Astrocyte (in vitro differentiated cells and primary cell): ENCODE results near the gene CPSF2. TPM values are rescaled to one million over a fixed set of nuclear protein-coding genes. Genes with fewer than 3 reads are reported as not detected.

ENCODE experiments used
- DNase-seq: peaks from one replicate; pipeline ENCODE4 v3.0.0-alpha.2; 2010; ENCODE audit warnings: low read depth
- FAIRE-seq: peaks from 2 replicates; lab custom pipeline; 2011; peaks lifted over from hg19 to GRCh38; lab: Jason Lieb, UNC
- H2AFZ ChIP-seq: 2 replicates; pipeline ENCODE4 v1.6.0; 2012; ENCODE audit warnings: low read depth, low read length, inconsistent platforms
- H3K27ac ChIP-seq: 2 replicates; pipeline ENCODE4 v1.5.1; 2011; ENCODE audit warnings: low read depth, low read length, inconsistent platforms
- H3K27me3 ChIP-seq: 2 replicates; pipeline ENCODE4 v1.6.0; 2011; ENCODE audit warnings: low read length, inconsistent platforms; ENCODE audit not compliant: insufficient read depth
- H3K36me3 ChIP-seq: 2 replicates; pipeline ENCODE4 v1.5.1; 2011; ENCODE audit warnings: low read length, inconsistent platforms; ENCODE audit not compliant: insufficient read depth
- H3K4me1 ChIP-seq: 2 replicates; pipeline ENCODE4 v1.5.1; 2011; ENCODE audit warnings: low read length, inconsistent platforms; ENCODE audit not compliant: insufficient read depth
- H3K4me2 ChIP-seq: 2 replicates; pipeline ENCODE4 v1.6.0; 2012; ENCODE audit warnings: low read length, inconsistent platforms
- H3K4me3 ChIP-seq: 2 replicates; pipeline ENCODE4 v1.5.1; 2011; ENCODE audit warnings: low read depth, mild to moderate bottlenecking, low read length, inconsistent platforms; ENCODE audit not compliant: insufficient read depth
- H3K79me2 ChIP-seq: 2 replicates; pipeline ENCODE4 v1.6.0; 2012; ENCODE audit warnings: mild to moderate bottlenecking, low read length, inconsistent platforms; ENCODE audit not compliant: insufficient read depth
- H3K9ac ChIP-seq: 2 replicates; pipeline ENCODE4 v1.6.0; 2012; ENCODE audit warnings: mild to moderate bottlenecking, low read length, inconsistent platforms
- H3K9me3 ChIP-seq: 2 replicates; pipeline ENCODE4 v1.5.1; 2012; ENCODE audit warnings: low read depth, mild to moderate bottlenecking, low read length, inconsistent platforms; ENCODE audit not compliant: insufficient read depth
- H4K20me1 ChIP-seq: 2 replicates; pipeline ENCODE4 v1.6.0; 2012; ENCODE audit warnings: low read length, inconsistent platforms; ENCODE audit not compliant: insufficient read depth
- H3K27ac Mint-ChIP-seq: one replicate; pipeline ENCODE4 v1.8.0; 2021; ENCODE audit warnings: mild to moderate bottlenecking, mixed read lengths; ENCODE audit not compliant: unreplicated experiment
- H3K27me3 Mint-ChIP-seq: one replicate; pipeline ENCODE4 v1.8.0; 2021; ENCODE audit warnings: low read depth, mixed read lengths; ENCODE audit not compliant: unreplicated experiment
- H3K36me3 Mint-ChIP-seq: one replicate; pipeline ENCODE4 v1.8.0; 2021; ENCODE audit warnings: low read depth, mixed read lengths; ENCODE audit not compliant: unreplicated experiment
- H3K4me1 Mint-ChIP-seq: one replicate; pipeline ENCODE4 v1.8.0; 2021; ENCODE audit warnings: low read depth, mixed read lengths; ENCODE audit not compliant: unreplicated experiment
- H3K4me3 Mint-ChIP-seq: one replicate; pipeline ENCODE4 v1.8.0; 2021; ENCODE audit warnings: mild to moderate bottlenecking, moderate library complexity, mixed read lengths; ENCODE audit not compliant: unreplicated experiment
- H3K9me3 Mint-ChIP-seq: one replicate; pipeline ENCODE4 v1.8.0; 2021; ENCODE audit warnings: mild to moderate bottlenecking, mixed read lengths; ENCODE audit not compliant: unreplicated experiment
- EZH2 ChIP-seq: IDR thresholded peaks from 2 replicates; pipeline ENCODE4 v1.6.1; 2012; ENCODE audit warnings: mild to moderate bottlenecking, low read length, inconsistent platforms; ENCODE audit not compliant: insufficient read depth
- total RNA-seq: library from RNA; stranded (reverse); gene quantifications from 2 replicates; pipeline ENCODE4 v1.2.1, GENCODE V29; 2021
- TF ChIP-seq, protein P1 (sequence below): IDR thresholded peaks from 2 replicates; pipeline ENCODE4 v1.5.1; 2011; ENCODE audit warnings: low read depth, mild to moderate bottlenecking, inconsistent platforms, low read length, moderate library complexity; ENCODE audit not compliant: insufficient read depth

Gene CPSF2
- total RNA-seq, 1 donor from 2014 or later, result 58.6 TPM

DNA sequence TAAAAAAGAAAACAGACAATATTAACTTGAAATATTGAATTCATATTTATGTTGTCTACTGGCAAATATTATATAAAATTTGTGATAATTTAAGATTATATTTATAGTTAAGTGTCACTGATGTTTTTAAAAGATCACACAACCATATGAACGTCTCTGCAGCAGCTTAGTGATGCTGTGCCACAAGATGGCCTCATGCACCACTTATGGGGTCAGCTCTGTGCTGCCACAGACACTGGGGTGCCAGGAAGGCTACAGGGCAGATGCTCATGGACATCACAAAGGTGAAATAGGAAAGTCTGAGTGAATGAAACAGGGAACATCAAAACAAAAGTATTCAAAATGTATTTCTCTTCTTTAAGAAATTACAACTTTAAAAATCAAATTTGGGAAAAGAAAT is 28.4 kb upstream of the CPSF2 start:
- H4K20me1 ChIP-seq, result peaks cover 6% of the 10 kb centered on the region
- peaks cover 6% of the 10 kb centered on the region for H3K36me3 ChIP-seq
- H3K9ac ChIP-seq, result no peak overlapping the region
- peaks cover 11% of the 10 kb centered on the region for H3K79me2 ChIP-seq
- no peak for FAIRE-seq
- H2AFZ ChIP-seq, result no peak overlapping the region
- no peak overlapping the region for H3K4me3 ChIP-seq
- H3K4me2 ChIP-seq, result no peak overlapping the region
- Mint-ChIP-seq H3K4me3 (no peak overlapping the region), H3K9me3 (no peaks in the 10 kb centered on the region), H3K36me3 (peaks cover 2% of the 10 kb centered on the region), H3K27me3 (no peaks in the 10 kb centered on the region), H3K4me1 (no peaks in the 10 kb centered on the region), H3K27ac (no peak overlapping the region)
- H3K4me1 ChIP-seq, result no peaks in the 10 kb centered on the region
- no peaks in the 10 kb centered on the region for H3K9me3 ChIP-seq
- no peak overlapping the region for H3K27ac ChIP-seq
- no peaks in the 10 kb centered on the region for H3K27me3 ChIP-seq
- TF ChIP-seq, protein P1, sequence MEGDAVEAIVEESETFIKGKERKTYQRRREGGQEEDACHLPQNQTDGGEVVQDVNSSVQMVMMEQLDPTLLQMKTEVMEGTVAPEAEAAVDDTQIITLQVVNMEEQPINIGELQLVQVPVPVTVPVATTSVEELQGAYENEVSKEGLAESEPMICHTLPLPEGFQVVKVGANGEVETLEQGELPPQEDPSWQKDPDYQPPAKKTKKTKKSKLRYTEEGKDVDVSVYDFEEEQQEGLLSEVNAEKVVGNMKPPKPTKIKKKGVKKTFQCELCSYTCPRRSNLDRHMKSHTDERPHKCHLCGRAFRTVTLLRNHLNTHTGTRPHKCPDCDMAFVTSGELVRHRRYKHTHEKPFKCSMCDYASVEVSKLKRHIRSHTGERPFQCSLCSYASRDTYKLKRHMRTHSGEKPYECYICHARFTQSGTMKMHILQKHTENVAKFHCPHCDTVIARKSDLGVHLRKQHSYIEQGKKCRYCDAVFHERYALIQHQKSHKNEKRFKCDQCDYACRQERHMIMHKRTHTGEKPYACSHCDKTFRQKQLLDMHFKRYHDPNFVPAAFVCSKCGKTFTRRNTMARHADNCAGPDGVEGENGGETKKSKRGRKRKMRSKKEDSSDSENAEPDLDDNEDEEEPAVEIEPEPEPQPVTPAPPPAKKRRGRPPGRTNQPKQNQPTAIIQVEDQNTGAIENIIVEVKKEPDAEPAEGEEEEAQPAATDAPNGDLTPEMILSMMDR, result no peak
- no peak for TF ChIP-seq EZH2
- no peak for DNase-seq

DNA sequence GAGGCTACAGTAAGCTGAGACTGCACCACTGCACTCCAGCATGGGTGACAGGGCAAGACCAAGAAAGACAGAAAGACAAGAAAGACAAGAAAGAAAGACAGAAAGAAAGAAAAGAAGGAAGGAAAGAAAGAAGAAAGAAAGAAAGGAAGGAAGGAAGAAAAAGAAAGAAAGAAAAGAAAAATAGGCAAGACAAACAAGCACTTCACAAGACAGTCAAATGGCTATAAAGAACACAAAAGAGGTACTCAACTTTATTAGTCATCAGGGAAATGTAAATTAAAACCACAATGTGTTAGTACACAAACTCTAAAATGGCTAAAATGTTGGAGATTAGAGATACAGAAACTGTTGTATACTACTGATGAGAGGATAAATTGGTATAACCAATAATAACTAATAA is 22.0 kb upstream of the CPSF2 start:
- FAIRE-seq, result no peak
- no peak overlapping the region for H3K27ac Mint-ChIP-seq
- no peaks in the 10 kb centered on the region for H3K4me1 ChIP-seq
- no peak overlapping the region for H3K4me2 ChIP-seq
- no peaks in the 10 kb centered on the region for H3K9me3 ChIP-seq
- peaks cover 3% of the 10 kb centered on the region for H3K36me3 Mint-ChIP-seq
- H3K4me3 Mint-ChIP-seq, result no peak overlapping the region
- peaks cover 40% of the 10 kb centered on the region for H4K20me1 ChIP-seq
- peaks cover 70% of the 10 kb centered on the region for H3K79me2 ChIP-seq
- TF ChIP-seq, protein P1, result no peak
- no peak for TF ChIP-seq EZH2
- H3K4me1 Mint-ChIP-seq, result peaks cover 3% of the 10 kb centered on the region
- no peaks in the 10 kb centered on the region for H3K27me3 Mint-ChIP-seq
- no peak for DNase-seq
- H3K4me3 ChIP-seq, result no peak overlapping the region
- H3K9ac ChIP-seq, result no peak overlapping the region
- H3K9me3 Mint-ChIP-seq, result no peaks in the 10 kb centered on the region
- no peak overlapping the region for H2AFZ ChIP-seq
- no peak overlapping the region for H3K27ac ChIP-seq
- H3K36me3 ChIP-seq, result peaks cover 4% of the 10 kb centered on the region
- H3K27me3 ChIP-seq, result no peaks in the 10 kb centered on the region

DNA sequence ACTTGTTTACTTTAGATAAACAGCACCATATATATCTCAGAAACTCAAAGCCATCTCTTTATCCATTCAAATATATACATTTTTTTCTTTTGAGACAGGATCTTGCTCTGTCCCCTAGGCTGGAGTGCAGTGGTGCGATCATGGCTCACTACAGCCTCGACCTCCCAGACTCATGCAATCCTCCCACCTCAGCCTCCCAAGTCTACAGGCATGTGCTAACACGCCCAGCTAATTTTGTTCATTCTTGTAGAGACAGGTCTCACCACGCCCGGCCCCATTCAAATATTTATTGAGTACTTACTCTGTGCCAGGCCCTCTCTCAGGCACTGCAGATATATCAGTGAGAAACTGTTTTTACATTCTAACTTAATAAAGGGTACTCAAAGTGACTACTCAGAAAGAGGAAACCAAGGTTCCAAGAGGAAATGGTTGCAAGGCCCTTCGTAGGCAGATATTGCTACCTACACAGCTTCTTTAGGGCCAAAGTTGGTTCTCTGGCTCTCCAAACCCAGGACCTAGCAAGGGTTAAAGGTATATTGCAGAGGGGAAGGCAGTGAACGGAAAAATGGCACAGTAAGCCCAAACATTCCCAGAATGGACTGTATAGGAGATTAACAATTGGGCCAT is 18.3 kb upstream of the CPSF2 start:
- Histone ChIP-seq H3K4me1 (peaks cover 4% of the 10 kb centered on the region), H3K9ac (no peak overlapping the region), H3K4me2 (no peak overlapping the region), H4K20me1 (peaks cover 38% of the 10 kb centered on the region), H3K9me3 (no peaks in the 10 kb centered on the region), H3K27me3 (no peaks in the 10 kb centered on the region), H3K27ac (no peak overlapping the region), H3K36me3 (no peaks in the 10 kb centered on the region), H3K4me3 (no peak overlapping the region), H3K79me2 (peaks cover 68% of the 10 kb centered on the region), H2AFZ (no peak overlapping the region)
- Mint-ChIP-seq H3K36me3 (peaks cover 3% of the 10 kb centered on the region), H3K27me3 (no peaks in the 10 kb centered on the region), H3K4me1 (peaks cover 3% of the 10 kb centered on the region), H3K4me3 (no peak overlapping the region), H3K9me3 (peaks cover 2% of the 10 kb centered on the region), H3K27ac (no peak overlapping the region)
- TF ChIP-seq EZH2, result no peak
- TF ChIP-seq, protein P1, result no peak
- no peak for FAIRE-seq
- DNase-seq, result no peak
